GM12878 (cell line): ENCODE results near the gene PRRT4. TPM values are rescaled to one million over a fixed set of nuclear protein-coding genes. Genes with fewer than 3 reads are reported as not detected.

Experiments used
- ATAC-seq: fragments of 200-7000 bp; cut with Tn5 transposase; 3 replicates; pipeline ENCODE4 v1.9.1; 2020; ENCODE audit warnings: mild to moderate bottlenecking, moderate library complexity
- BruUV-seq: library from RNA; stranded (reverse); fragments of 400-500 nt; replicated peaks from 2 replicates; lab custom pipeline; 2021; lab: Mats Ljungman, UMichigan
- CTCF ChIA-PET: fragments of 300-600 bp; sonication (Branson Sonifier 250); formaldehyde crosslinking; extraction: SDS; loops from one replicate; lab custom pipeline; 2021; ENCODE audit warnings: inconsistent platforms; lab: Yijun Ruan, JAX
- POLR2A ChIA-PET: fragments of 350-600 bp; formaldehyde crosslinking; extraction: SDS; loops from one replicate; lab custom pipeline; 2021; ENCODE audit warnings: inconsistent platforms; lab: Charles Lee
- RAD21 ChIA-PET: fragments of 300-600 bp; sonication (Branson Sonifier 250); formaldehyde crosslinking; loops from one replicate; lab custom pipeline; 2023; ENCODE audit warnings: antibody characterized with exemption; ENCODE audit not compliant: unreplicated experiment; lab: Charles Lee
- SMC1A ChIA-PET: fragments of 300-600 bp; sonication (Branson Sonifier 250); formaldehyde crosslinking; loops from one replicate; lab custom pipeline; 2023; ENCODE audit not compliant: unreplicated experiment, uncharacterized antibody; lab: Charles Lee
- DNase-seq: peaks from one replicate; pipeline ENCODE4 v3.0.0-alpha.2; 2011; ENCODE audit warnings: low read depth, low spot score
- FAIRE-seq: peaks from 3 replicates; lab custom pipeline; 2011; peaks lifted over from hg19 to GRCh38; lab: Jason Lieb, UNC
- H2AFZ ChIP-seq: 2 replicates; pipeline ENCODE4 v1.6.0; 2011; ENCODE audit warnings: low read depth, low read length, control low read depth; ENCODE audit not compliant: control insufficient read depth
- H3K27ac ChIP-seq: 2 replicates; pipeline ENCODE4 v1.5.1; 2011; ENCODE audit warnings: control low read depth; ENCODE audit not compliant: control insufficient read depth, insufficient read depth
- H3K27me3 ChIP-seq, 2 experiments: replicated peaks in 1 of 2; 2 replicates each; pipeline versions ENCODE4 v1.6.0 to v1.6.1; 2011; ENCODE audit warnings: low read length in 1 of 2; ENCODE audit not compliant: control insufficient read depth in 2 of 2, insufficient read depth in 2 of 2
- H3K36me3 ChIP-seq, 2 experiments: 2 replicates each; pipeline ENCODE4 v1.5.1; 2011; ENCODE audit warnings: low read length in 1 of 2; ENCODE audit not compliant: control insufficient read depth in 2 of 2, insufficient read depth in 2 of 2
- H3K4me1 ChIP-seq: 2 replicates; pipeline ENCODE4 v1.6.1; 2011; ENCODE audit warnings: mild to moderate bottlenecking, low read length, moderate library complexity, mixed read lengths; ENCODE audit not compliant: control insufficient read depth, insufficient read depth
- H3K4me2 ChIP-seq: 2 replicates; pipeline ENCODE4 v1.6.0; 2011; ENCODE audit warnings: control low read depth; ENCODE audit not compliant: control insufficient read depth, insufficient read depth
- H3K4me3 ChIP-seq: fragments of 200-600 bp; sonication (generic); 2 replicates; pipeline ENCODE4 v1.5.1; 2016
- H3K79me2 ChIP-seq: 2 replicates; pipeline ENCODE4 v1.6.0; 2011; ENCODE audit warnings: low read length; ENCODE audit not compliant: control insufficient read depth, insufficient read depth
- H3K9ac ChIP-seq: 2 replicates; pipeline ENCODE4 v1.8.0; 2011; ENCODE audit warnings: low read length, control low read depth, mixed read lengths; ENCODE audit not compliant: control insufficient read depth, insufficient read depth
- H3K9me3 ChIP-seq: replicated peaks from 3 replicates; pipeline ENCODE4 v1.5.1; 2011; ENCODE audit warnings: mild to moderate bottlenecking, low read length; ENCODE audit not compliant: control insufficient read depth, insufficient read depth
- H4K20me1 ChIP-seq: 2 replicates; pipeline ENCODE4 v1.6.0; 2011; ENCODE audit not compliant: control insufficient read depth, insufficient read depth
- ATF2 ChIP-seq: IDR thresholded peaks from 2 replicates; pipeline ENCODE4 v1.6.1; 2012; ENCODE audit warnings: low read length, inconsistent platforms
- BACH1 ChIP-seq: fragments of 450-650 bp; IDR thresholded peaks from 2 replicates; pipeline ENCODE4 v1.6.1; 2017; ENCODE audit warnings: mild to moderate bottlenecking, borderline replicate concordance
- BHLHE40 ChIP-seq, 2 experiments: fragments of 450-650 bp in 1 of 2; IDR thresholded peaks; 2 replicates each; pipeline ENCODE4 v1.6.1; 2011 to 2017; ENCODE audit warnings: low read depth in 2 of 2, borderline replicate concordance in 1 of 2, improper control_type of control experiment in 1 of 2, low read length in 1 of 2, mild to moderate bottlenecking in 1 of 2
- EGR1 ChIP-seq, 2 experiments: IDR thresholded peaks; 1 replicate in 1 of 2; 2 replicates in 1 of 2; pipeline ENCODE4 v1.6.1; 2011 to 2012; ENCODE audit warnings: low read depth in 2 of 2, low read length in 2 of 2, borderline replicate concordance in 1 of 2, mild to moderate bottlenecking in 1 of 2, moderate library complexity in 1 of 2
- NFIC ChIP-seq: IDR thresholded peaks from 2 replicates; pipeline ENCODE4 v1.6.1; 2012; ENCODE audit warnings: low read depth, mild to moderate bottlenecking, inconsistent platforms, low read length, moderate library complexity
- NFXL1 ChIP-seq: fragments of 450-650 bp; IDR thresholded peaks from 2 replicates; pipeline ENCODE4 v1.6.1; 2017; ENCODE audit warnings: antibody characterized with exemption, mild to moderate bottlenecking, borderline replicate concordance
- NKRF ChIP-seq: fragments of 450-650 bp; conservative IDR thresholded peaks from 2 replicates; pipeline ENCODE4 v1.6.1; 2017; ENCODE audit warnings: mild to moderate bottlenecking, moderate library complexity
- RBBP5 ChIP-seq: fragments of 200-600 bp; sonication (generic); conservative IDR thresholded peaks from 2 replicates; pipeline ENCODE4 v1.6.1; 2016
- SIN3A ChIP-seq: IDR thresholded peaks from 2 replicates; pipeline ENCODE4 v1.6.1; 2012; ENCODE audit warnings: low read depth, low read length, improper control_type of control experiment
- USF1 ChIP-seq: IDR thresholded peaks from 2 replicates; pipeline ENCODE4 v1.6.1; 2011; ENCODE audit warnings: borderline replicate concordance, low read depth, mild to moderate bottlenecking, moderate library complexity, mixed read lengths, low read length; ENCODE audit not compliant: insufficient read depth; ENCODE audit errors: extremely low read length
- YBX1 ChIP-seq: fragments of 450-650 bp; IDR thresholded peaks from 2 replicates; pipeline ENCODE4 v1.6.1; 2016; ENCODE audit warnings: antibody characterized with exemption
- ZNF384 ChIP-seq: IDR thresholded peaks from 2 replicates; pipeline ENCODE4 v1.6.1; 2012; ENCODE audit warnings: low read depth, mild to moderate bottlenecking, low read length, improper control_type of control experiment, borderline replicate concordance
- WGBS: methylation state at CpG from one replicate; pipeline ENCODE4 v1.1.6; 2016; ENCODE audit warnings: low lambda C conversion rate; ENCODE audit not compliant: insufficient replicate concordance, insufficient coverage; ENCODE audit errors: missing lambda C conversion rate; 5-methylcytosine and 5-hydroxymethylcytosine counted together
- in situ Hi-C: fragments of 300-500 bp; cut with MboI; formaldehyde crosslinking; loops from 9 replicates; pipeline ENCODE4 v1.14.3; 2018; ENCODE audit warnings: mixed read lengths
- intact Hi-C: fragments of 100-400 bp; cut with micrococcal nuclease; formaldehyde crosslinking; loops from one replicate; pipeline ENCODE4 v1.14.2; 2022; ENCODE audit not compliant: unreplicated experiment
- polyA plus RNA-seq, 11 experiments: library from polyadenylated mRNA; depleted of rRNA in 4 of 11; unstranded in 6 of 11; stranded (reverse) in 5 of 11; fragments of >200 nt; fragmentation: Nextera tagmentation in 4 of 11; fragmentation: Illumina TruSeq in 1 of 11; extraction: Ambion mirVana in 4 of 11; extraction: Trizol in 1 of 11; gene quantifications; 1 replicate in 1 of 11; 2 replicates in 10 of 11; pipeline versions ENCODE4 v1.2.1 to v1.2.3, GENCODE V29; 2011 to 2016; ENCODE audit warnings: inconsistent platforms in 2 of 11, missing spikeins in 2 of 11, low read depth in 1 of 11
- total RNA-seq, 4 experiments: library from RNA; depleted of rRNA in 3 of 4; stranded (reverse); fragments of >200 nt in 3 of 4; fragmentation: Illumina TruSeq in 1 of 4; extraction: Trizol in 1 of 4; gene quantifications; 2 replicates each; pipeline versions ENCODE4 v1.2.1 to v1.2.3, GENCODE V29; 2013 to 2021

PRRT4 gene
- total and polyA plus RNA-seq, 10 of the 15 experiments (the other 5 are each of a cell fraction or from before 2014, with no cell fraction given): not detected

GRCh38 chr7:128396357-128396756 is 34.9 kb upstream of the PRRT4 start:
- H3K4me3 ChIP-seq: no peak overlapping the region
- no peak overlapping the region for H2AFZ ChIP-seq
- in situ Hi-C loops: no loop called here
- no peaks in the 10 kb centered on the region for H3K4me1 ChIP-seq
- H3K79me2 ChIP-seq: no peaks in the 10 kb centered on the region
- no peaks in the 10 kb centered on the region for H3K9me3 ChIP-seq
- no peak for FAIRE-seq
- H3K4me2 ChIP-seq: no peak overlapping the region
- ATAC-seq: no peak
- WGBS: 98% methylated on average over 8 of the region's 11 CpGs
- TF ChIP-seq BACH1 (no peak), NFIC (no peak), ATF2 (no peak), YBX1 (no peak), NFXL1 (no peak), ZNF384 (no peak), USF1 (no peak), SIN3A (no peak), BHLHE40 (IDR thresholded peaks at IDR 0.05; ENCODE audit: borderline replicate concordance in 1 of 2, low read depth in 2 of 2, low read length in 1 of 2) (no peak), NKRF (no peak), RBBP5 (no peak), EGR1 (IDR thresholded peaks at IDR 0.05; ENCODE audit: borderline replicate concordance in 1 of 2, low read depth in 2 of 2, low read length in 2 of 2) (no peak)
- TF ChIP-seq, all 136 proteins: peak for 0
- intact Hi-C loops: no loop called here
- Histone ChIP-seq H4K20me1 (no peaks in the 10 kb centered on the region), H3K27ac (no peak overlapping the region), H3K9ac (no peak overlapping the region), H3K27me3 (no peaks in the 10 kb centered on the region), H3K36me3 (peaks cover 9 to 13% of the 10 kb centered on the region in 2 experiments; a peak in 3 of 4 replicates)
- POLR2A ChIA-PET: interaction anchor here (0.7 kb wide), 1 partner anchor 607 kb away, joined by 3 read pairs; no protein-coding TSS in a partner anchor
- SMC1A ChIA-PET: interaction anchor here (4.0 kb wide), 1 partner anchor 29 kb away, joined by 80 read pairs; no protein-coding TSS in a partner anchor
- RAD21 ChIA-PET: interaction anchor here (1.0 to 3.9 kb wide), 2 partner anchors 30 to 47 kb away, joined by 3 to 46 read pairs; no protein-coding TSS in a partner anchor
- CTCF ChIA-PET: interaction anchor here (0.6 to 3.9 kb wide), 4 partner anchors 15 to 79 kb away, joined by 3 to 31 read pairs (median 4); no protein-coding TSS in a partner anchor
- no peak for DNase-seq
- BruUV-seq: no TSS peak
